GM21723 (cell line): ENCODE data around the gene KLF1.
"Not testable (repeated sequence)": the region's sequence is repeated elsewhere in the genome, so short reads cannot be mapped to it uniquely, and the experiment has no call there.

ENCODE experiments used
- ATAC-seq: cut with Tn5 transposase; IDR thresholded peaks from one replicate; pipeline ENCODE4 v1.9.1; 2021; ENCODE audit warnings: mild to moderate bottlenecking, moderate library complexity; ENCODE audit not compliant: unreplicated experiment

The KLF1 gene

DNA sequence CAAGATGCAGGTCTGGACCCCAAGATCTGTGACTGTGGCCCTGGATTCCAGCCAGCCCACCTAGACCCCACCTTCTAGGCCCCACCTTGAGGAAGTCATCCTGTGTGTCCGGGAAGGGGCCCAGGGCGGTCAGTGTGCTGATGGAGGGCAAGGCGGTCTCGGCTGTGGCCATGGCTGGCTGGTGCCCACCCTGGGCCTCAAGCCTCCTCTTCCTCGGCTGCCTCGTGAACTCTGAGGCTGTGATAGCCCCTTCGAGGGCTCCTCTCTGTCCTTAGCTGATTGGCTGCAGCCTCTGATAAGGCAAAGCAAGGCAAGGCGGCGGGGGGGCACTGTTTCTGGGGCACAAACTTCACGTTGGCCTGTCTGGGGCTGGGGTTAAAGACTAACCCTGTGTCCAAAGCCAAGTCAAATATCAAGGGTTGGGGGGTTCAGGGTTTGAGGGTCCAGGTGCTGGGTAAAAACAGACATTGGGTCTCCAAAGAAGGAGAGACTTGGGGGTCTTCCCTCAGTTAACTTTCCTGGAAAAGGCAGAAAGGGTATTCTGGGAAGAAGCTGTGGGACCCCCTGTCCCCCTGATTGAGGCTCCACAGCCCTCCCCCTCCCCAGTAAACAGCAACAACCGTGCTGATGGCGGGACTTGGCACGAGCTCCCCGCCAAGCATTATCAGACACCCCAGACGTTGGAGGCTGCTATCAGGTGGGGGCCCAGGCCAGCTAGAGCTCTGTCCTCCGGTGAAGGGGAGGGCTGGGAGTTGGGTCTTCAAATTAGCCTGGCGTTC lies at the start of gene KLF1:
Gene KLF1, minus strand, starts transcription at position 233 of the 779 bp plus-strand sequence. Its CDS starts 61 bp downstream, at position 172.
- ATAC-seq: no peak

DNA sequence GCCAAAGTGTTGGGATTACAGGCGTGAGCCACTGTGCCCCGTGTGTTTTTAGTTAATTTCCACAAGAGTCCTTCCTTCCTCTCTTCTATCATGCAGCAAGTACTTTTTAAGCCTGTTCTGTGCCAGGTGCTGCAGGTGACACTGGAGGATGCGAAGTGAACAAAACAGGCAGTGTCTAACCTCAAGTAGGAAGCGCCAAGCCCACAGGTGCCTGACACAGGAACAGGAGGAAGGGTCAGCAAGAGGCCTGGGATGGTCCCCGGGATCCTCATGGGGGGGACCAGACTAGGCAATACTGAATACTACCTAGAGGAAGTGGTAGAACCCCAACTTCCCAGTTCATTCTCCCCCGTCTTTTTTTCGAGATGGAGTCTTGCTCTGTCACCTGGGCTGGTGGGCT lies 49.6 kb upstream of the KLF1 start:
- no peak for ATAC-seq

DNA sequence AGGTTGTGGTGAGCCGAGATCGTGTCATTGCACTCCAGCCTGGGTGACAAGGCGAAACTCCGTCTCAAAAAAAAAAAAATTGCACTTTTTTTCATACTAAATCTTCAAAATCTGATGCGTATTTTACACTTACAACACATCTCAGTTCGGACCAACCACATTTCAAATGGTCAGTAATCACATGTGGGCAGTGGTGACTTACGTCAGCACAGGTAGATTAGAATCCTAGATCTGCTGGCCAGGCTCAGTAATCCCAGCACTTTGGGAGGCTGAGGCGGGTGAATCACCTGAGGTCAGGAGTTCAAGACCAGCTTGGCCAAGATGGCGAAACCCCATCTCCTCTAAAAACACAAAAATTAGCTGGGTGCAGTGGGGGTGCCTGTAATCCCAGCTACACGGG lies 48.1 kb upstream of the KLF1 start:
- no peak for ATAC-seq

DNA sequence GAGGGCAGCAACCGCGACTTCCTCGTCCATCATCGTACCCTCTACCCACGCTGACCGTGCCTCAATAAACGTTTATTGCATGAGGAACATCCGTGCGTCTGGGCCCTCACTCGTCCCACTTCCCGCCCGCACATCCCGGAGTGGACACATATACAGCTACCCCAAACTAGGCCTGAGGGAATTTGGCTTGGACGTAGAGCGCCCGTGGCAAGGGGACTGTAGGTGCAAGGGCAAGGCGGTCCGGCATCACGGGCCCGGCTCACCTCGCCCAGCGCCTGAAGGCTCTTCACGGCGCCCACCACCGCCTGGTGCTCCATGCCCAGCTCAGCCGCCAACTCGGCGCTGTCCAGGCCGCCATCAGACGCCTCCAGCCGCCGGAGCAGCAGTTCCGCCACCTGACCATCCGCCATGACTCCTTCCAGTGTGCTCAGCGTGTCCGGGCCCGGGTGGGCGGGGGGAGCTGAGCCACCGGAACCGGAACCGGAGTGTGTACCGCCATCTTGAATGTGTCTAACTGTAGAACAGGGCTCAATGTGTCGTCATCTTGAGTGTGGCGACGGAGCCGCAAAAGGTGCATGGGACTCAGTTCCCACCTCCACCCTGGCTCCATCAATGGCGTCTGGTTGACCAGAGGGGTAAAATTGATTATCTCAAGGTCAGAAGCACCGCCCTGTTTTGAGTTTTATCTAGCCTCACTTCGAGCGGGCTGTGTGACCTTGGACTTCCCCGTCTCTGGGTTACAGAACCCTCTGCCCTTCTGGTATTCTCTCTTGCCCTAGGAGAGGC lies 46.5 kb upstream of the KLF1 start, which contains the start of gene FARSA:
Gene FARSA, minus strand, starts transcription at position 425 of the 786 bp plus-strand sequence. Its CDS starts 15 bp downstream, at position 410.
- ATAC-seq: peak; percentile 48

DNA sequence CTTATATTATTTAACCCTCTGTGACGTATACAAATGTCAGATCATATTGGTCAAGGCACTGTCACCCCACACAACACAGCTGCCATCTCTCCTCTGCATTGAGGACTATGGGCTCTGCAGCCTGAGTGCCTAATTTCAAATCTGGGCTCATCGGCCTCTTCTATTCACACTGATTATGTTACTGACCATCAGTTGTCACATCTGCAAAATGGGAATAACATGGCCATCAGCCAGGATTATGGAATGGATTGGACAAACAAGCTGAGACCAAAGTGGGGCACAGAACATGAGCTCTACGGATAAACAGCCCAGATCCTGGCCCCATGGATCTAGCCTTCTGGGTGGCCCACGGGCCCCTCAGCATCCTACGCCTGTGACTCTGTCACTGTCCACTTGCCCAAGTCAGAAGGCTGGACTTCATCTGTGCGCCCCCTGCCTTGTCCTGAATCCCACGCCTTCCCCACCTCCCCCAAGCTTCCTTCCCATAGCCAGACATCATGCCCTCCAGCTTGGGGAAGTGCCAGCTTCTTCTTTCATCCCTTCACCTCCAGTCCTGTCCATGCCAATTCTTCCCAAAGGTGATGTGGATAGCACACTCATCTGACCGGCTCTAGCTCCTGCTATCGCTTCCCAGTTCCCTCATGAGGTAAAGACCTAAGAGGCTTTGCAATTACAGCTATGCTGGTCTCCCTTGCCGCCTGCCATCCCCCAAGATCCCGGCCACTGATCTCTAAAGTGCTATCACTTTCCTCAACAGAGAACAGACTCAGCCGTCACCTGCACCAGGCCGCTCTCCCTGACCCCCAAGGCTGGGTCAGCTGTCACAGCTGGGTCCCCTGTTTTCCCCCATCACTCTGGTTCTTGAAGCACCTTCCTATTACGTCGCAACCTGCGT lies 45.6 kb upstream of the KLF1 start:
- no peak for ATAC-seq

DNA sequence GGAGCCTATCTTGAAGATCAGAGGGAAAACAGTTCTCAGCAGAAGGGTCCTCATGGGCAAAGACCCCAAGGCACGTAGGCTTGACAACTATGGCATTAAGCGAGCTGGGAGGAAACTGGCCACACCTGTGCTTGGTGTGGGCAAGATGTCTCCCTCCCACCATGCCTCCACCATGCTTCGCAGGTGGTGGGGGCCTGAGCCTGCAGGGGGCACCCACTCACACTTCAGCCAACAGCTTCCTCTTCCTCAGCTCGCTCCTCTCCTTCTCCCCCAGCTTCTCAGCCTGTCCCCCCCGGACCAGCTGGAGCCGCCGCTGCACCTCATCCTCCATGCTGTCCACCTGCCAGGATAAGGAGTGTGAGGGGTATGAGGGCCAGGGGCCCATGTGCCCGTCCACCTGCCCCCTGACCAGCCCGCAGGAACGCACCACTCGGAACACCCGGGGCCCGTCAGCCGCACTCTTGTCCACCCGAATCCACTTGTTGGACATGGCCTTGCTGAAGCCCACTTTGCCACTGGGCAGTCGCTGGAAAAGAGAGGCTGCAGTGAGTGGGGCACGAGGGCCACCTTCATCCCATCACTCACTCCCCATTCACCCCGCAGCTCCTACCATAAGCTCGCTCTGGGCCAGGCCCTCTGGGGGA lies 43.1 kb upstream of the KLF1 start:
- no peak for ATAC-seq

DNA sequence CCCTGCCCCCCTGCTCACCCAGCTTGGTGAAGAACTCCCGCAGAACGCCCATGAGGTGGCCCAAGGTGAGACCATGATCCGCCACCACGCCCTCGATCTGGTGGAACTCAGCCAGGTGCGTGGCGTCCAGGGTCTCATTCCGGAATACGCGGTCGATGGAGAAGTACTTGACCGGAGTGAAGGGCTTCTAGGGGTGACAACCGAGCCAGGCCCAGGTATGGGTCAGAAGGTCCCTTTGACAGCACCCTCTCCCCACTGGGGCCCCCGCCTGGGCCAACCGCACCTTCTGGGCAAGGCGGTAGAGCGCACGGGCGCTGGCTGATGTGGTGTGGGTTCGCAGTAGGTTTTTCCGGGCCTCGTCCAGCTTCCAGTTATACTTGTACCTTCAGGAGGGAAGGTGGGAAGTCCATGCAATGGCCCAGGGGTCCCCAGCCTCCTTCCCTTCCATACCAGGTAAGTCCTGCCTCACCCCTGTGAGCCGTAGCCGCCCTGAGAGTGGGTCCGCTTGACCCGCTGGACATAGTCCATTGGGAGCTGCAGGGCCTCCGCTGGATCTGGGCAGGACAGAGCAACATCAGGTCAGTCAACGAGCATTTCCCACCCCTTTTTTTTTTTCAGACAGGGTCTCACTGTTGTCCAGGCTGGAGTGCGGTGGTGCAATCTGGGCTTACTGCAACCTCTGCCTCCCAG lies 37.8 kb upstream of the KLF1 start:
- ATAC-seq: no peak

DNA sequence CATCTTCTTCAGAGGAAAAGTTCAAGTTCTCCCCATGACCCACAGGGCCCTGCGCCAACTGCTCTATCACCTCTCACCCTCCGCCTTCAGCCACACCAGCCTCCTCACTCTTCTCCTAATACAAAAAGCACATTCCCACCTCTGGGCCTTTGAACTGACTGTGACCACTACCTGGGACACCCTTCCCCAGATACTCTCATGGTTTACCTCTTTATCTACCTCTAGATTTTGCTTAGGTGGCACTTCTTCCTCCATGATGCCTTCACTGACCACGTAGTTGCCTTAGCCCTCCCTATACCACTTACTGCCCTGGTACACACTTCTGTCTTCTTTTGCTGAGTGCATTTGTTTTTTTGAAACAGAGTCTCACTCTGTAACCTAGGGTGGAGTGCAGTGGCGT lies 36.0 kb upstream of the KLF1 start:
- ATAC-seq: no peak

DNA sequence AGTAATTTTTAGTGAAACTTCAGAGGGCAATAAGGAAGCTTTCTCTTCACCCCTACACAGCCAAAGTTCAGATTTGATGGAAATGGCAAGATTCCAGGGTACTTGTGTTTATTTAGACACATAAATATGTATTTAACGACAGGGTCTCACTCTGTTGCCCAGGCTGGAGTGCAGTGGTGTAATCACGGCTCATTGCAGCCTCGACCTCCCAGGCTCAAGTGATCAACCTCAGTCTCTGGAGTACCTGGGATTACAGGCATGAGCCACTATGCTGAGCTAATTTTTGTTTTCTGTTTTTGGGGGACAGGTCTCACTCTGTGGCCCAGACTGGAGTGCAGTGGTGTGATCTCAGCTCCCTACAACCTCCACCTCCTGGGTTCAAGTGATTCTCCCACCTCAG lies 34.0 kb upstream of the KLF1 start:
- no peak for ATAC-seq

DNA sequence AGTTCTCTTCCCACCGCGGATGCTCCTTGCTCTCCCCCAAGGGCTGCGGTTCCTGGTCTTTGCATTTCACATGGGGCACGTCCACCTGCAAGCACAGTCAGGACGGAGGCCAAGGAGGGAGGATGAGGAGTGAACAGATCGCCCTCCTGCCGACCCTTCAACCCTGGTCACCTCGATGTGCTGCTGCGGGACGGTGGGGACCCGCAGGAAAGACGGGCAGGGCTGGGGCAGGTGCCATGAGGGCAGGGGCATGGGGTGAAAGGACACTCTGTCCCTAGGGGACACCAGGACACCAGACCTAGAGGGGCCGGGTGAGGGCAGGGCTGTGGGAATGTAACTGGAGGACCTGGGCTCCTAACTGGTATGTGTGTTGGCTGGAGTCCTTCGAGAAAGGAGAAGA lies 31.3 kb upstream of the KLF1 start:
- no peak for ATAC-seq

DNA sequence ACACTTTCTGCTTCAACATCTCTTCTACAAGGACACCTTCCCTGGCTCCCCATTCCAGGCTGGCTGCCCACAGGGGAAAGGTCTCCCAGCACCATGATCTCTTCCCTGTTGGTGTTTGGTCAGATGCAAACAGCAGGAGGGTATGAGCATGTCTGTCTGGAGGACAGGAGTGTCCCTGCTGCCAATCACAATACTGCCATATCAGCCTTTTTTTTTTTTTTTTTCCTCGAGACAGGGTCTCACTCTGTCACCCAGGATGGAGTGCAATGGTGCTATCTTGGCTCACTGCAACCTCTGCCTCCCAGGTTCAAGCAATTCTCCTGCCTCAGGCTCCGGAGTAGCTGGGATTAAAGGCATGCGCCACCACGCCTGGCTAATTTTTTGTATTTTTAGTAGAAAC lies 28.9 kb upstream of the KLF1 start:
- ATAC-seq: not testable (repeated sequence)

DNA sequence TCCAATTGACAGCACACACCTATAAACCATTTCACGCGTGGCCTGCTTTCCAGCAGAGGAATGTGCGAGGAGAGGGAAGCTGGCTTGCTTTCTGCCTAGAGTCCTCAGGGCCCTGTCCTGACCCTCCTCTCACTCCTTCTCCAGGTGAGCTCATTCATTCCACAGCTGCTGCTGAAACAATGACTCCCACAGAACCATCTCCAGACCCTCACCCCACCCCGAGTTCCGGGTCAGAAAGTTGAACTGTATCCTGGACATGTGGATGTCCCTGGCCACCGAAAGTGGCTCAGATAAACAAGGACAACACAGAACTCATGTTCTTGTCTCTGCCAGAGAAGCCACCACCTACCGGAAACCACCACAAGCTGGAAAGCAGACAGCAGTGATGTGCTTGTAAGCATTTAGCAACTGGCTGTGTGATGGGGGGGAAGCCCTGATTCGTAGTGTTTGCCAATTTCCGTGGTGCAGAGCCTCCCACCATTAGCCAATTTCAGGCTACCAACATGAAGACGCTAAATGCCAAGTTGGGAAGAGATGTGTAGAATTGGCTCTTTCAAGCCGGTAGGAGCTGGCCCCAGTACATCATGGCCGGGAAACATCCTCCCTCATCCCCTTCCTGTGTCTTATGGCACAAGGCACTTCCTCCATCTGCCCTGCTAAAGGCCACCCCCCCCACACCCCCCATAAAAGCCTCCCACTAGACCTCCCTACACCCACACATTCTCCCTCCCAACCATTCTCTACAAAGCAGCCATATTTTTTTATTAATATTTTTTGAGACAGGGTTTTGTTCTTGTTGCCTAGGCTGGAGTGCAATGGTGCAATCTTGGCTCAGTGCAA lies 27.1 kb upstream of the KLF1 start:
- no peak for ATAC-seq

DNA sequence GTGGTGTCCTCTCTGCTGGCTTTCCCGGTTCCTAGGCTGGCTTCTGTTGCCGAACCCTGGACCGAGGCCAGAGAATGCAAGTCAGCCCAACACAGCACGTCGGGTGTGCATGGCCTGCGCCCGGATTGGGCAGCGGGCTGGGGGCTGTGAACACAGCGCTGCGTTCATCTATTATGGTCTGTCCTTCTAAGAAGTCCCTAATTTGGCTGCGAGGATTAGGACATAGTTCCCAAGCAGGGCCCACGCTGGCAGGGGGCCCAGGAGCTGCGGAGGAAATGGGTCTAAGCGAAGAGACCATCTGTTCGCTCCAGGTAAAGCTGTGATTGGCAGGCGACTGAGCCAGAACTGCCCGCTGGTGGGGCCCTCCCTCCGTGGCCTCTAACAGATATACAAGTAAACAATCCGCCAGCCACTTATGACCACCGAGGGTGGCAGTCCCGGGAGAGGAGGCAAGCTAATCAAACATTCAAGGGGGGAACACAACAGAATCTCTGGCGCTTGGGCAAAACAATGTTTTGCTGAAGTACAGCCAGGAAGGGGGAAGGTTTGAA lies 26.1 kb upstream of the KLF1 start:
- no peak for ATAC-seq

DNA sequence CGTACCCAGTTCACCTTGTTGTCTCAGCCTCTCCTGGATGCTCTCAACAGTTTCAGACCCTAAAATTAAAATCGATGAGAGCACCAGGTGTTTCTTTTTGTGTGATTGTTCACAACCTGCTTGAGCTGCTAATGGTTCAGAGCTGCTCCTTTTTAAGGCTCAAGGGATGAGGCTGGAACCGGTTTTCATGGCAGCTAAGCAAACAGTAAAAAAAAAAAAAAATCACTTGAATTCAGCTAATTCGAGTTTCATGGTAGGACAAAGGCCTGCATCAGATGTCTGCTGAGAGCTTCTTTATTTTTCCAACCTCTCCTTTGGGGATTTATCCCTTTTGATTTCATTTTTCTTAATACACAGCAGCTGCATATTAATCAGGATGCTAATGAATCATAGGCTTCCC lies 25.6 kb upstream of the KLF1 start:
- ATAC-seq: no peak

DNA sequence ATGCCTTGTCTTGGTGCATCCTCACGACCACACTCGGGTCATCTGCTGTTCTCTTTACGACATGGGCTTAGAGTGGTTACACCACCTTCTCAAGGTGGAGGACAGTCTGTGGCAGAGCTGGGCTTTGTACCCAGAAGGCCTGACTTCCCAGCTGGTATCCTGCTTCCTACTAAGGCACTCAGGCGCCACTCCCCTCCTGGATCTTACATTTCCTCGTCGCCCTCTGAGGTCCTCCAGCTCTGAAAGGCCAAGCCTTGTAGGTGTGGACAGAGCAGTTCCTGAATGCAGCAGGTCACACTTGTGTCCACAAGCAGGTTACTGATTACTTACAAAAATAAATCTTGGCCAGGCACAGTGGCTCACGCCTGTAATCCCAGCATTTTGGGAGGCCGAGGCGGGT lies 20.2 kb upstream of the KLF1 start:
- no peak for ATAC-seq

DNA sequence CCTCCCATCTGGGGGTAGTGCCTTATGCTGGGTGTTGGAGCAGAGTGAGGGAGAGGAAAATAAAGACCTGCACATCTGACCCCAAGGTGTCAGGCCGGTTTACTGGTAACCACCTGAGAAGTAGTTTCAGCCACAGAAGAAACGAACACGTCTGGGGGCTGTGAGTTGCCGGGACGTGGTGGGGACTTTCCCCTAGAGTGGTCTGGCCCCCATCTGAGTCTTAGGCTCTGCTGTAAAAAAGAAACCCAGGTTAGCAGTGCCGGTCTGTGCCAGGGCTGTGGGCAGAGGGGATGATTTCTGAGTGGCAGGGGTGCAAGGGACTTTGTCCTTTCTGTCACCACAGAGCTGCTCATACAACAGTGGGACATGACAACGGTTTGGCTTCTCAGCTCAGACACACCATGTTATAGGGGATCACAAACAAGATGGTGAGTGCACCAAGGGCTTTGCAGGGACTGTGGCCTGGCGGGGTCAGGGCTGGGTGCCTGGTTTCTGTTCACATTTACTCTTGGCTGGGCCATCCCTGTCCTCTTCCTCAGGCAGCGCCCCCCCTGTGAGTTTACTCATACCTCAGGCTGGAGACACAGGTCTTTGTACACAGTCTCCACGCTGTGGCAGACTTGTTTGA lies 13.0 kb upstream of the KLF1 start:
- ATAC-seq: peak; percentile 84

DNA sequence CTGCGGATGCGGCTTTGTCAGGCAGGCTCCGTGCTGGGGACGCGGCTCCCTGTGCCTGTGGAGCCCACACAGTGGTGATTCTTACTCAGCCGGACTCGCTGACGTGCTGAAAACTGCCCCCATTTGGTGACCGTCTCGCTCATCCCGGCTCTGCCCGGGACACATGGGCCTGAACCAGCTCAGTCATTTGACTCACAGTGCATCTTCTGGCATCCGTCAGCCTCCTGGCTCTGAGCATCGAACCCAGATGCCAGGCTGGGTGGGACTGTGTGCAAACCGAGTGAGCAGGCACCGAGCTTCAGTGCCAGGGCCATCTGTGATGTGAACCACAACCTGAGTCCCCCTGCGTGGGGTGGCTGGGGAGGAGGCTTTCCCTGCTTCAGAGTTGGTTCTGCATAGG lies 9.5 kb upstream of the KLF1 start:
- ATAC-seq: no peak

DNA sequence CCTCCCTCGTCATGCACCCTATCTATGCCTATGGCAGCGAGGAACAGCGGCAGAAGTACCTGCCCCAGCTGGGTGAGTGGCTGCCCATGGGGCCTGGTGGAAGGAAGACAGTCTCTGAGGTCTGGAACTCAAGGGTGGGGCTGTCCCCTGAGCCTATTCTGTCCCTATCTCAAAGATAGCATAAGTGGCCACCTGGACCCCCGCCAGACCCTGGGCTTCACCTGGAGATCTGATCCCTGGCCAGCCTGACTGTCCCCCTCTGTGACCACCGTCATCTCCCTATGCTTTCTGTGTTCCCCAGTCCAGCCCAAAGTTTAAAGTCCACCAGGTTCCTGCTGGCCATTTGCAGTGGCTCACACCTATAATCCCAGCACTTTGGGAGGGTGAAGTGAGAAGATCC lies 6.6 kb upstream of the KLF1 start:
- no peak for ATAC-seq
